NCI-H2107 (cell line): ENCODE measurements around the gene ADCY10.
"Not testable (repeated sequence)": the region's sequence is repeated elsewhere in the genome, so short reads cannot be mapped to it uniquely, and the experiment has no call there.

ENCODE experiments used
- DNase-seq: peaks from one replicate; lab custom pipeline; 2025; lab: John Stamatoyannopoulos, UW

ADCY10 gene

DNA sequence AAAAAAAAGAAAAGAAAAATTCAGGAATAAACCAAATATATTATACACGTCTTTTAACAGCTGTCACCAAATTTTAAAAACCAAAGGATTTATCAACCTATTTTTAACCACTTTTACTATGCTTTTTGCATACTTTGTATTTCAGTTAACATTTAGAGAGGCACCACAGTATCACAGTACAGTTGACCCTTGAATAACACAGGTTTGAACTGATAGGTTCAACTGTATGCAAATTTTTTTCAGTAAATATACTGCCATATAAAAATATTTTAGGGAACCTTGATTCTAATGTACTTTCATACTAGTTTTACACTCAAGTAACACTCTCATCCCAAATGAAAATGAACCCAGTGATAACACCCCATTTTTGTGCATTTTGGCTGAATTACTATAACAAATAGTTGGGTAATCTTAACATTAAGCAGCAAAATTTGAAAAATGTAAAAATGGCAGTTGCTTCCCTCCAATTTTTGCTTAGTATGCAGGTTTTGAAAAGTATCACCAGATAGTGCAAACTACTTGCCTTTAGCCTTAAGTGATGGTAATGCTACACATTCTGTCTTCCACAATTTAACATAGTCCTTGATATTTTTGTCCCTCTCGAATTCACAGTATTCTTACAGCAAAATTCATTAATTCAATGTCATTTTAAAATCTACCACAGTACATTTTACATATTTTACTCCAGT, 10.8 kb upstream of the ADCY10 start:
- no peak for DNase-seq

DNA sequence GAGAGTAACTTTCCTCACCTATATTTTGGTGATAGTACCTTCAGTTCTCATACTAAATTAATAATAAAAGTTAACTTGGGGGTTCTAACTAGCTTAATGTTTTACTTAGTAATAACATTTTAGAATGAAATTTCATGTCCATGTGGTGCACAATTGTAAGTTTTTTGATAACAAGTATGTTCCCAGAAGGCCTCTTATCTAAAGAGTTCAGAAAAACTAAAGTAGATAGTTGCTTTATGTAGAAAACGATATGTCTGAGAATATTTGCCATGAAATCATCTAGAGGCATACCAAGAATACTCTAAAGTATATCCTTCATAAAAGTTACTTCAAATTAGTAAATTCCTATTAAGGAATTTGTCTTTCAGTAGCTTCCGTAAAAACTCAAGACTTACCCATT, 10.2 kb upstream of the ADCY10 start:
- DNase-seq: no peak

DNA sequence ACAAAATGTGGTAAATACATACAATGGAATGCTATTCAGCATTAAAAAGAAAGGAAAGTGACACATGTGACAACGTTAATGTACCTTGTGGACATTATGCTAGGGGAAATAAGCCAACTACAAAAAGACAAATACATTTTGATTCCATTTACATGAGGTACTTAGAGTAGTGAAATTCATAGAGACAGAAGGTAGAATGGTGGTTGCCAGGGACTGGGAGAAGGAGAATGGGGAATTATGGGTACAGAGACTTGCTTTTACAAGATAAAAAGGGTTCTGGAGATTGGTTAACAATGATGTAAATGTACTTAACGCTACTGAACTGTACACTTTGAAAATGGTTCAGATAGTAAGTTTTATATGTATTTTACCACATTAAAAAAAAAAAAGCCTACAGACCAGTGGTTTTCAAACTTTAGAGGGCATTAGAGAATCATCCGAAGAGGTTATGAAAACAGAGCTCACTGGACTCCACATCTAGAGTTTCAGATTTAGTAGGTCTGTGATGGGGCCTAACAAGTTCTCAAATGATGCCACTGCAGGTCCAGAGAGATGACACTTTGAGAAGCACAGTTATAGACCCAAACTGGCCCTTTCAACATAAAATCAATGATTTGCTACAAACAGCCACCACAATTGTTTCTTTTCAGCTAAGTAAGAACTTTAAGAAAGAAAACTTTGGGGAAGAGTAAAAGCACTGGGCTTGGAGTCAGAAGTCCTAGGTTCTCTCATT, 9.6 kb upstream of the ADCY10 start:
- no peak for DNase-seq

DNA sequence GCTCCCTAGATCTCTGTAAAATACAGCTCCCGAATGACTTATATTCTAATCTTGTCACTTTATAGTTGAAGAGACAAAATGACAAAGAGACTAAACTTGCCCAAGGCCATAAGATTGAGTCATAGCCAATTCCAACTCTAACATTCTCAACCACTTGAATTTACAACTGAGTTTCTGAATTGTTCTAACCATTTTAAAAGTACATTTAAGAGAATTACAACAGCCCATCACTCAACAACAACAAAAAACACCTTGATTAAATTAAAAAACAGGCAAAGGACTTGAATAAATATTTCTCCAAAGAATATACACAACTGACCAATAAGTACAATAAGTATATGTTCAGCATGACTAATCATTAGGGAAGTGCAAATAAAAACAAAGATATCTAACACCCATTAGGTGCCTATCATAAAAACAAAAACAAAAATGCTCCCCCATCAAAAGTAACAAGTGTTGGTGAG, 8.7 kb upstream of the ADCY10 start:
- no peak for DNase-seq

DNA sequence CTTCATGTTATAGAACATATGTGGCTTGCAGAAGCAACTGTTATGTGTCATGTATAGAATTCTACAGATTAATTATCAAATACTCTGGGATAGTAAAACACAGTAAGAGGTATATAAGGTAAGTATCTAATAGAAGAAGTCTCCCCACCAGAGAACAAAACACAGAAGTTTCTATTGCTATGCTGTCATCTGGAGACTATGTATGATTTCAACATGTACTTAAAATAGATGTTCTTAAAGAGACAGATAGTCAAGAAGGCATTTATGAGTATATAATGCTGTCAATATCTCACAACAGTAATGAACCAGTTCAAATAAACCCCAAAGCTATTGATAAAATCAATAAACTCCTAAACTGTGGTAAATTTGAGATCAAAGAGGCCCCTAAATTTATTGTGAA, 8.1 kb upstream of the ADCY10 start:
- no peak for DNase-seq

DNA sequence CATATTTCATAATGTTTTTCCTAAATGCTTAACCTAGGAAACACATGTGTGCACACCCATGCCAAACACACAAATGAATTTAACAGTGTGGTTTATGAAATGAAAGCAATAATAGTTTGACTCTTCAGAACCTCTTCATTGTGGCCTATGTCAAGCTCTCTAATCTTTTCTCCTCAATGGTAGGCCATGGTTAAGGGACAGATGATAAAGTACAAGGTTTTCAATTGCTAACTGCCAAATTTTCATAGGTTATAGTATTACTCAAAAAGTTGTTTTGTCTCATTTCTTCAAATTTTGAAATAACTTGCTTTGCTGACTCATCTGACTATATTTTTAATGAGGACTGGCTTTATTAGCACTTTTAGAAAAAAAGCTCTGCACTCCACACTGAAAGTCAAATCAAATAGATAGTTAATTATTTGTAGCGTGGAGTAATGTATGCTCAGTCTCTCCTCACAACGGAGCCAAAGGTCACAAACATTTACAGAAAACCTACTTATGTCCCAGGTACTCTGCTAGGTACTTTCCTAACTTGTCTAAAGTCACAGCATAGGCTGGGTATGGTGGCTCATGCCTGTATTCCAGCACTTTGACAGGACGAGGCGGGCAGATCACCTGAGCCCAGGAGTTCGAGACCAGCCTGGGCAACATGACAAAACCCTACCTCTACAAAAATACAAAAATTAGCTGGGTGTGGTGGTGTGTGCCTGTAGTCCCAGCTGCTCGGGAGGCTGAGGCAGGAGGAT, 3.0 kb upstream of the ADCY10 start:
- DNase-seq: no peak

DNA sequence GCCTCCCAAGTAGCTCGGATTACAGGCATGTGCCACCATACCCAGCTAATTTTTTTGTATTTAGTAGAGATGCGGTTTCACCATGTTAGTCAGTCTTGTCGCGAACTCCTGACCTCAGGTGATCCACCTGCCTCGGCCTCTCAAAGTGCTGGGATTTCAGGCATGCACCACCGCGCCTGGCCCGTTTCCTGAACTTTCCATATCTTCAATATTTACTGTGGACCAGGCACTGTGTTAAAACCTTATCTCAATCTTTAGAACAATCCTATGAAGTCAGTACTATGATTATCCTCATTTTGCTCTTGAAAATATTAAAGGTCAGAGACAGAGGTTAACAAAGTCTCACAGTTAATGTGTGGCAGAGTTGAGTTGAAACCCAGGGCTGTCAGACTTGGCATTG, 1.6 kb upstream of the ADCY10 start:
- DNase-seq: no peak

DNA sequence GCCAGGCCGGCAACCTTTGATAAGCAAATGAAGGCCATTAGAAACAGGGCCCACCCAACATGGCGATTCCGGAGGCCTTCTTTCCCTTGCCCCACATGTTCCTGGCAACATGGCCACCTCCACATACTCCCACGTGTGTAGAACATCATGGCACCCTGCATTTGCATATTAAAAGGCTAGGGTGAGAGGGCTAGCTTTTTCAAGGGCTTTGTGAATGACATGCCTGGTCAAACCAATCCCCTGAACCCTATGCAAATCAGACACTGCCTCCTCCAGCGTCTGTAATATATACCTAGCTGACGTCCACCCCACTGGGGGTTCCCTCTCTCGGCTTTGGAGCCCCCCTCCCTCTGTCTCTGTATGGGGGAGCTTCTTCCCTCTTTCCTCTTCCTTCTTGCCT, 1.6 kb downstream of the ADCY10 start:
- no peak for DNase-seq

DNA sequence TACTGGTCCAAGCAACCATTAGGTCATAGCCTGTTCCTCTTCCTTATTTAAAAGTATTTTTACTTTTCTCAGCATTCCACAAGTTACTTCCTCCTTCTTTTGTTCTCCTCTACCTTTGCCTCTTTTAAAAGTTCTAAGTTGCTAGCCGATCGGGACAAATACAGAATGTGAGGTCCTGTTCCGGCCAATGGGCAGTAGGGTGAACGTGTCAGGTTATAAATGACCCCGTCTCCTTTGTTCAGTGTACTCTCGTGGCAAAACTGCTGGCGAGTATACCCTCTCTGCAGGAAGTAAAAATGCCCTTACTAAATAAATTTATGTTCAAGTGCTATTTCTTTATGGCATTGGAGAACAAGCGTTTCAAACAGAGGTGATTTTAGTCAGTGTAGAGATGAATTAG, 2.5 kb downstream of the ADCY10 start:
- DNase-seq: no peak

DNA sequence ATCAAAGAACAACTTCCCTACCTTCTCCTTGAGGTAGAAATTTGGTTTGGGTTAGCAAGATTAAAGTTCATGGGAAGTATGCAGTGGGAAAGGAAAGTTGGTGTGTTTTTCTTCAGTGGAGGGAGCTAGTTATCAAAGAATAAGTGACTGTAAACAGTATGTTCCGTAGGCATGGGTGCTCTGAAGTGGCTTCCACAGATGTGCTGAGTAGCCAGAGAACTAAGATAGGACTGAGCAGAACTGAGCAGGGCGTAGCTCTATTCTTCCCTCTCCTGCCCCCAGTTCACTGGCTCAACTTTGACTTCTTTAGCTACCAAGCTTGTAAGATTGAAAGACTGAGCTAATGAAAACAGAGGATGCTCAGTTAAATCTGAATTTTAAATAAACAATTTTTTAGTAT, 3.4 kb downstream of the ADCY10 start:
- DNase-seq: no peak

DNA sequence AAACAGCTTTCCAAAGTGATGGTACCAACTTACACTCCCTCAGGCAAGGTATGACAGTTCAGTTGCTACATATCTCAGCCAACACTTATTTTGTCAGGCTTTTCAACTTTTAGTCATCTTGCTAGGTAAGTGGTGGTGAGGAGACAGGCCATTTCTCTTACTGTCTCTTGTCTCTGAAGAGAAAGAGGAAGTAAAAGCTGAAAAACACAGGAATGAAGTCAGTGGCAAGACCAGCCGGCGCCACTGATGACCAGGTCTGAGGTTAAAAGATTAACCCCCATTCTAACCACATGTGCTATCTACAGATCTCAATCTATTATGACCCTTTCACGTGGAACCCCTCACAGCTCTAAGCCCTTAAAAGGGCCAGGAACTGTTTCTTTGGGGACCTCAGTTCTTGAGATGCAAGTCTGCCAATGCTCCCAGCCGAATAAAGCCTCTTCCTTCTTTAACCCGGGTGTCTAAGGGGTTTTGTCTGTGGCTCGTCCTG, 4.2 kb downstream of the ADCY10 start:
- no peak for DNase-seq

DNA sequence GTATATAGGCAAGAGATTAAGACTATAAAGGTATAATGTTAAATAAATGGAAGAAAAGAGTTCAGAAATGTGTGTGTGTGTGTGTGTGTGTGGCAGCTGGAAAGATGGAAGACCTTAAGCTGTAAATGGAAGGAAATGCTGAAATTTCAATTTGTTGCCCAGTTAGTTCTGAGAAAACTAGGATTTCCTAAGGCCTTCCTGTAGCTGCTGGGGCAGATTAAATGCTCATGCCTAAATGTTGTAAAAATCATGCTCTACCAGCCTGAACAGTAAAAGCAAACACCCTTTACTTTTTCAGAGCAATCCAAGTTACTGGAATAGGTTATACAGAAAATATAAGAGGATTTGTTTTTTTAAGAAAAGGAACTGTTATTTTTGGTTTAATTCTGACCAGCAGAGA, 8.3 kb downstream of the ADCY10 start:
- no peak for DNase-seq

DNA sequence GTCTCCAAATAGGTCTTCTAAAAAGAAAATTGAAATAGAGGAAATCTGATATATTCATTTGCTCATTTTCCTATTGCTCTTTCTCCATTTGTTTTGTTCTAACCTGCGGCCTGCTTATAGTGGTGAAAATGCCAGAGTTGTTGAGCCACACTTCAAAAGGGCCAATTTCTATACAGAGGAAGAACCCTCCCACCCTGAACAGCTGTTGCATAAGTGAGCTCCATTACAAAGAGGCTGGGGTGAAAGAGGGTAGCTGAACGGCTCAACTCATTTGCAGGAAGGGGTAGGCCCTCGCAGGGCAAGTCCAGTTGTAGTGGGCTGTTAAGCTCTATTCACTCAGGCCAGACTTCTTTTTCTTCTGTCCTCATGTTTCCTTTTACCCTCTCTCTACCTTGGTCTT, 8.8 kb downstream of the ADCY10 start:
- peak; percentile 12 for DNase-seq

DNA sequence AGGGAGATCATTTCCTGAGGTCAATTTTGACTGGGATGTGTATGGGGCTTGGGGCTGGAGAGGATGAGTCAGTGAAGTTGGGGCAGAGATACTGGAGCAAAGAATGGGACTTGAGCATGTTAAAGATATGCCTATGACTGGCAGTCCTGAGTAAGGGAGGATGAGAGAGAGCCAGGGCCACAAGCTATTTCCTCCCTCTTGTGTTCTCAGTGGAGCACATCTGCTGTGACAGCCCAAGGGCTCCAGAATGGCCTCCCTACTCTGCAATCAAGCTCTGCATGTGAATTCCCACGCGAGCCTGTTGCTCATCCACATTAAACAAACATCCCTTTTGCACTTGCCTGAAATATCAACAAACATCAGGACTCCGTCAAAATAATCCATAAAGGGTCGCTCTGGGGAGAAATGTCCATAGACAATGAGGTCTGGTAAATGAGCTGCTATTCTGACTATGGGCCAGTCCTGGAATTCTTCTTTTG, 9.2 kb downstream of the ADCY10 start:
- peak; percentile 16 for DNase-seq

DNA sequence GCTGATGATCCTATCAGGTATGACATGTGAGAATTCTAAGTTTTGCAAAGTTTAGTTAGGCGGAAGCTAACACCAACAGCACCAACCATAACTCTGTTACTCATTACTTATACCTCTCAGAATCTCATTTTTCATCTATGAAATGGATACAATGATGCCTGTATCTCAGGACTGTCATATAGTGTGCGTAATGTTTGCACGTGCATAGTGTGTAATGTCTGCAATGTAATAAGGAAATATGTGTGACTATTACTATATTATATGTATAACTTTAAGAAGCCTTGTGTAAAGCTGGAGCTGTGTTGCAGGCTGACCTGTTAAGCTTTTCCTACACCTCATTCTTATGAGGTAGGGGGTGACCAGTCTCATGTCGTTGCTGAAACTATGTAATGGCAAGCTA, 13.0 kb downstream of the ADCY10 start:
- no peak for DNase-seq

DNA sequence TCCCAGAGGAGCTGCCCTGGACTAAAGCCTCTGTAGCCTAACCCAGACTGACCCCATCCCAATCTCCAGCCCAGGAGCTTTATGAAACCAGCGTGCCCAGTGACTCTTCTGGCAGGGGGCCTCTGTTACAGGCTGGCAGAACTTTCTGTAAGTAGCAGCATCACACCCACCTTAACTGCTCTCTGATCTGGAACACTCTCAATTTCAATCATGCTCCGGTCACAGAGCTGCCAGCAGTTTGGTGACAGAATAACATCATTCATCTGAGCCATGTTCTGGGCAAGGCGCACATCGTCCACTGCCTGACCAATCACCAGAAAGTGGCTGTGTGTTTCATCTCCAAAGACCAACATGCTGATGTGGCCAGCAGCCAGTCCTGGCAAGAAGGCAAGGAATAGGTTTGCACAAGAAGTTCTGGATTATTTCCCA, 14.7 kb downstream of the ADCY10 start:
- DNase-seq: no peak

DNA sequence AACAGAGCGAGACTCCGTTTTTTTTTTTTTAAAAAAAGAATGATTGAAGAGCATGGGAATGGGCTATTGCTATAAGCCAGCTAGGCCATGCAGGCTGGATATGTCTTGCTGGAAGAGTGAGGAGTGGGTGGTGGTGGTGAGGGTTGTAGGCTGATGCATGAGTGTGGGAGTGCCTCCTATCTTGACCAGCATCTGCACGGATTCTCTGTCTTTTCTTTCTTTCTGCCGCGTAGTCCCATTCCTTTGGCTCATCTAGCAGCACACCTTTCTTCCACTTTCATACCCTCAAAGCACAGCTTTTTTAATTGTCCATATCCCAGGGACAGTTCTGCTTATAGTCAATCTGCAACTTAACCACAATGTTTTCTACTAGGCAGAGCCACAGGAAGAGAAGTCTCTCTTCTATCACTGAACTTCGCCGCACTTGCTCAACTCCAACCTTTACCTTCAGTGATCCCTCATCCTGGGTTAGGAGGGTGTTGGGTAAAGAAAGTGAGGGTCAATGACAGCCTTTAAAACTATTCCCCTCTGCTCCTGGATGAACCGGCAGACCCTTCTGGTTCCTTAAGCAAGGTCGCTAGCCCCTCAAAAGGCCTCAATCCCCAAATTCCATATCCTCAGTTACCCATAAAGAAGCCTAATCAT, 15.2 kb downstream of the ADCY10 start:
- no peak for DNase-seq

DNA sequence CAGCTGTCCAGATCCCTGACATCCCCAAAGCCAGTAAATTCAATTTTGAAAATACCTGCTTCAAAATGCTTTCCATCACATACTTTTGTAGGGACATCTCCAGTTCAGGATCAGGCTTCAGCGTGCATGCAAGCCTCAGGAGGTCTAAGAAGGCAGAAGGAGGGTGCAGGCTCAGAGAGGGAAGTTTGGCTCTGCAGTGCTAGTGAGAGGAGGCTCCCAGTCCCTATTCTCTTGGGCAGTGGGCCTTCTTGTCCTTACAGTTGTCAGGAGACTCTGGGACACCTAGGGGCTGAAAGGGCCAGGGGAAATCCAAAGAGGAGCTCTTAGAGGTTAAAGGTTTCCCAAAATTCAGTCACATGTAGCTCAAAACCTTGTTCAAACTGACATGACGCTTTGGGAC, 20.1 kb downstream of the ADCY10 start:
- no peak for DNase-seq

DNA sequence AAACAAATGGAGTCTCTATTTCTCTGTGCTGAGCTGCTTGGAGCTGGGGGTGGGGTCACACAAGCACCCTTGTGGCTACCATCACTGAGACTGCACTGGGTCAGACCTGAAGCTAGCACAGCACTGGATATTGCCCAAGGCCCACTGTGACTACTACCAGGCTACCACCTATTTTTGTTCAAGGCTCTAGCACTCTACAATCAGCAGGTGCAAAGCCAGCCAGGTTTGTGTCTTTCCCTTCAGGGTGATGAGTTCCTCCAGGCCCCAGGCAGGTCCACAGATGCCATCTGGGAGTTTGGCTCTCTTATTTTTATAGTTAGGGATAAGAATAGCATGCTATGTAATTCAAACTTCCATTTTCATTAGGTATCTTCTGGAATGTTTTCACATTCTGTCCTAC, 23.5 kb downstream of the ADCY10 start:
- no peak for DNase-seq

DNA sequence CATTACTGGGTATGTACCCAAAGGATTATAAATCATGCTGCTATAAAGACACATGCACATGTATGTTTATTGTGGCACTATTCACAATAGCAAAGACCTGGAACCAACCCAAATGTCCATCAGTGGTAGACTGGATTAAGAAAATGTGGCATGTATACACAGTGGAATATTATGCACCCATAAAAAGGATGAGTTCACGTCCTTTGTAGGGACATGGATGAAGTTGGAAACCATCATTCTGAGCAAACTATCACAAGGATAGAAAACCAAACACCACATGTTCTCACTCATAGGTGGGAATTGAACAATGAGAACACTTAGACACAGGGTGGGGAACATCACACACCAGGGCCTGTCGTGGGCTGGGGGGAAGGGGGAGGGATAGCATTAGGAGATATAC, 26.7 kb downstream of the ADCY10 start:
- not testable (repeated sequence) for DNase-seq

DNA sequence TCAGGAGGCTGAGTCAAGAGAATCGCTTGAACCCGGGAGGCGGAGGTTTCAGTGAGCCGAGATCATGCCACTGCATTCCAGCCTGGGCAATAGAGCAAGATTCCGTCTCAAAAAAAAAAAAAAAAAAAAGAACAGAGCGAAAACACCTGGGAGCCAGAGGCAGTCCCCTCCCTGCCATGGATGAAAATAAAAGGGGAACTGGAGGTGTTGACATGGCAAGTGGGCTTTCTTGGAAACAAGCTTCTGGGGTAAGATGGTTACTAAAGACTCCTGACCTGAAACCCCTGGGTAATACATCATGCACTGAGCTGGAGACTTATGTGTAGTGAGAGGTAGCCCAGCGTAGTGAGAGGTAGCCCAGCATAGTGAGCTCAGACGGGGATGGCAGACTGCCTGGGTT, 31.6 kb downstream of the ADCY10 start:
- no peak for DNase-seq

DNA sequence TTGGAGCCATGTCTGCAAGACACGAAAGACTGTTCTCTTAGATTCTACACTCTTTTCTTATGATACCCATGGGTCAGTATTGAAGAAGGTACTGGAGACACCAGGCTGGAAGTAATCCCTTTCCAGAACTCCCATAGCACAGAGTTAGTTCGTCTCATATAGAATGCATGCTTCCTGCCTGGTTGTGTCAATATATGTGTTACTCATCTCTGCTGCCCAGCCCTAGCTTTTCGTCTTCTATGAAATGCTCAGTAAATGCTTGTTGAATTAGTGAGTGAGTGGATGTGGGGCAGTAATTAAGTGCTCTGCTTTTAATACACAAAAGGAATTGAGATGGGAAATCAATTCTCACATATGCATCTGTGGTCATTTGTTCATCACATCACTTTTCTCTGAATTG, 32.1 kb downstream of the ADCY10 start:
- no peak for DNase-seq
